Measurements from ENCODE around the gene RAB40C.

GRCh38 chr16:582218-582613 is 7.7 kb upstream of the RAB40C start:
- TF ChIP-seq CTCF (IDR thresholded peaks at IDR 0.05): no peak
- no peak for TF ChIP-seq POLR2A (IDR thresholded peaks at IDR 0.05)
